Measurements from ENCODE around the gene NUB1.

DNA sequence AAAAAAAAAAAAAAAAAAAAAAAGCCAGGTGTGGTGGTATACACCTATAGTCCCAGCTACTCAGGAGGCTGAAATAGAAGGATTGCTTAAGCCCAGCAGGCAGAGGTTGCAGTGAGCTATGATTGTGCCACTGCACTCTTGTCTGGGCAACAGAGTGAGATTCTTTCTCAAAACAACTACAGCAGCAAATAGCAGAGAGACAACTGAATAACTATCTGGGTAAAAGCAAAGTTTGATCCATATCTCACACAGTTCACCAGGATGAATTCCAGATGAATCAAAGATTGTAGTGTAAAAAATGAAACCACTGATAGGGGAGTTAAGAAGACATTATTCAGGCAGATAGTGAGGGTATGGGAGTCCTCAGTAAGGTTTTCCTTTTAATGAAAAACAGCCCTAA is 11.4 kb upstream of the NUB1 start:
- TF ChIP-seq, protein P1, sequence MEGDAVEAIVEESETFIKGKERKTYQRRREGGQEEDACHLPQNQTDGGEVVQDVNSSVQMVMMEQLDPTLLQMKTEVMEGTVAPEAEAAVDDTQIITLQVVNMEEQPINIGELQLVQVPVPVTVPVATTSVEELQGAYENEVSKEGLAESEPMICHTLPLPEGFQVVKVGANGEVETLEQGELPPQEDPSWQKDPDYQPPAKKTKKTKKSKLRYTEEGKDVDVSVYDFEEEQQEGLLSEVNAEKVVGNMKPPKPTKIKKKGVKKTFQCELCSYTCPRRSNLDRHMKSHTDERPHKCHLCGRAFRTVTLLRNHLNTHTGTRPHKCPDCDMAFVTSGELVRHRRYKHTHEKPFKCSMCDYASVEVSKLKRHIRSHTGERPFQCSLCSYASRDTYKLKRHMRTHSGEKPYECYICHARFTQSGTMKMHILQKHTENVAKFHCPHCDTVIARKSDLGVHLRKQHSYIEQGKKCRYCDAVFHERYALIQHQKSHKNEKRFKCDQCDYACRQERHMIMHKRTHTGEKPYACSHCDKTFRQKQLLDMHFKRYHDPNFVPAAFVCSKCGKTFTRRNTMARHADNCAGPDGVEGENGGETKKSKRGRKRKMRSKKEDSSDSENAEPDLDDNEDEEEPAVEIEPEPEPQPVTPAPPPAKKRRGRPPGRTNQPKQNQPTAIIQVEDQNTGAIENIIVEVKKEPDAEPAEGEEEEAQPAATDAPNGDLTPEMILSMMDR (IDR thresholded peaks at IDR 0.05): no peak
- TF ChIP-seq POLR2A (IDR thresholded peaks at IDR 0.05): no peak
